IMR-90 (cell line): ENCODE results near the gene PILRB.

Source experiments
- CTCF ChIP-seq: conservative IDR thresholded peaks from 2 replicates; pipeline ENCODE4 v1.5.1; 2012; ENCODE audit warnings: mild to moderate bottlenecking, low read depth, low read length, improper control_type of control experiment
- FOS ChIP-seq: fragments of 150-350 bp; IDR thresholded peaks from 2 replicates; pipeline ENCODE4 v1.6.1; 2016; ENCODE audit warnings: low read depth, low read length
- MAZ ChIP-seq: IDR thresholded peaks from 2 replicates; pipeline ENCODE4 v1.6.1; 2012; ENCODE audit warnings: low read depth, mild to moderate bottlenecking, low read length, improper control_type of control experiment, moderate library complexity, borderline replicate concordance
- POLR2A ChIP-seq: IDR thresholded peaks from 2 replicates; pipeline ENCODE4 v1.6.1; 2012; ENCODE audit warnings: mild to moderate bottlenecking, low read depth, low read length
- RCOR1 ChIP-seq: IDR thresholded peaks from 2 replicates; pipeline ENCODE4 v1.6.1; 2012; ENCODE audit warnings: mild to moderate bottlenecking, low read length, improper control_type of control experiment; ENCODE audit not compliant: insufficient replicate concordance
- SMC3 ChIP-seq: fragments of 150-350 bp; IDR thresholded peaks from 2 replicates; pipeline ENCODE4 v1.6.1; 2016; ENCODE audit warnings: low read depth, mild to moderate bottlenecking, antibody characterized with exemption, low read length, moderate library complexity

GRCh38 chr7:100390286-100391009 is 32.5 kb downstream of the PILRB start:
- no peak for TF ChIP-seq MAZ
- no peak for TF ChIP-seq POLR2A
- no peak for TF ChIP-seq RCOR1
- TF ChIP-seq CTCF, result no peak
- TF ChIP-seq FOS, result no peak
- TF ChIP-seq SMC3, result no peak
